Tibial nerve (tissue), 4 donors: ENCODE data around the gene SUSD4.

Experiments used
- CTCF ChIP-seq, 5 experiments: fragments of 200-600 bp in 3 of 5; fragments of 450-650 bp in 2 of 5; sonication (generic) in 3 of 5; IDR thresholded peaks; one replicate each; pipeline ENCODE4 v1.5.1; 2016 to 2019; ENCODE audit warnings: antibody characterized with exemption in 5 of 5, mild to moderate bottlenecking in 3 of 5, moderate library complexity in 2 of 5
- EP300 ChIP-seq, 2 donors: sonication (generic); formaldehyde crosslinking; IDR thresholded peaks; one replicate each; pipeline ENCODE4 v1.6.1; 2017; ENCODE audit warnings: antibody characterized with exemption in 2 of 2, mild to moderate bottlenecking in 1 of 2

GRCh38 chr1:223331301-223331700 lies 32.7 kb downstream of the SUSD4 start:
- TF ChIP-seq CTCF (IDR thresholded peaks at IDR 0.05) (no peak), EP300 (IDR thresholded peaks at IDR 0.05) (no peak)
